HG03378 (cell line): ENCODE data around the gene TGM4.
"Not testable (repeated sequence)": the region's sequence is repeated elsewhere in the genome, so short reads cannot be mapped to it uniquely, and the experiment has no call there.

Source experiments
- ATAC-seq: cut with Tn5 transposase; IDR thresholded peaks from one replicate; pipeline ENCODE4 v1.9.1; 2021; ENCODE audit warnings: mild to moderate bottlenecking, moderate library complexity; ENCODE audit not compliant: unreplicated experiment

Gene TGM4

DNA sequence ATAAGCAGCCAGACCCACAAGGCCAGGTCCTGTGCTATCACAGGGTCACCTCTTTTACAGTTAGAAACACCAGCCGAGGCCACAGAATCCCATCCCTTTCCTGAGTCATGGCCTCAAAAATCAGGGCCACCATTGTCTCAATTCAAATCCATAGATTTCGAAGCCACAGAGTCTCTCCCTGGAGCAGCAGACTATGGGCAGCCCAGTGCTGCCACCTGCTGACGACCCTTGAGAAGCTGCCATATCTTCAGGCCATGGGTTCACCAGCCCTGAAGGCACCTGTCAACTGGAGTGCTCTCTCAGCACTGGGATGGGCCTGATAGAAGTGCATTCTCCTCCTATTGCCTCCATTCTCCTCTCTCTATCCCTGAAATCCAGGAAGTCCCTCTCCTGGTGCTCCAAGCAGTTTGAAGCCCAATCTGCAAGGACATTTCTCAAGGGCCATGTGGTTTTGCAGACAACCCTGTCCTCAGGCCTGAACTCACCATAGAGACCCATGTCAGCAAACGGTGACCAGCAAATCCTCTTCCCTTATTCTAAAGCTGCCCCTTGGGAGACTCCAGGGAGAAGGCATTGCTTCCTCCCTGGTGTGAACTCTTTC is 39.6 kb downstream of the TGM4 start:
- ATAC-seq, result no peak

DNA sequence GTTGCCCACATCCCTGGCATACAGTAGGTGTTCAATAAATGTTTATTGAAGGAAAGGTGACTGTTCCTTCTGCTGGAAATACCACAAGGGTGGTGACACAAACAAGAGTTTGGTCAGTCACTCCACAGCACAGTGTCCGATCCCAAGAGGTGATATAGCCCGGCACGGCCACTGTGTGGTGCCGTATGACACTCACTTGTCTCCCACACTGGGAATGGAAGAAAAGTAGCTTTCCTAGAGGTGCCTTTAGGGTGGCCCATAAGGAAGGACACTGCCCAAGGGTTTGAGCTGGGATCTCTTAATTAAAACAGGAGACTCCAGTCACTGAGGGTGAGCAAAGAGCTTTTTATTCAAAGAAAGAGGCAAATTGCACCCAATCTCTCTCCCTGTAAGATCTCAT is 40.5 kb downstream of the TGM4 start:
- no peak for ATAC-seq

GRCh38 chr3:44915702-44916438 is 41.5 kb downstream of the TGM4 start:
- no peak for ATAC-seq

GRCh38 chr3:44918087-44918486 is 43.7 kb downstream of the TGM4 start:
- no peak for ATAC-seq

- ATAC-seq, result no peak
Observed at GRCh38 chr3:44918581-44918980, 44.2 kb downstream of the TGM4 start.

DNA sequence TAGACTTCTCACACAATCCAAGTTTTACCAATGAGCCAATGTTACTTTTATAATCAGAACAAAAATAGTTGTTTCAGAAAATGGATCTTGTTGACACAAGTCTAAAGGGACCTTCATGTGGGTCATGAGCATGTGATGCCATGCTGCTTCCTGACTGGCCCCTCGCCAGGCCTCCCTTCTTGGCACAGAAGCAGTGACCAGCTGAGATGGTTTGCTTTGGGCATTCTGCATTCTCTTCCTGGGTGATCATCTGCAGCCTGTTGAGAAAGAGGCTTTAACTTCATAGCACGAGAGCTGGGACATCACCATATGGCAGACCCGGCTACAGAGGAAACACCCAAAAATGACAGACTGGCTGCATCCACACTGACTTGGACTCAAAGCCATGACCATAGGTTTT is 45.7 kb downstream of the TGM4 start:
- ATAC-seq, result no peak

DNA sequence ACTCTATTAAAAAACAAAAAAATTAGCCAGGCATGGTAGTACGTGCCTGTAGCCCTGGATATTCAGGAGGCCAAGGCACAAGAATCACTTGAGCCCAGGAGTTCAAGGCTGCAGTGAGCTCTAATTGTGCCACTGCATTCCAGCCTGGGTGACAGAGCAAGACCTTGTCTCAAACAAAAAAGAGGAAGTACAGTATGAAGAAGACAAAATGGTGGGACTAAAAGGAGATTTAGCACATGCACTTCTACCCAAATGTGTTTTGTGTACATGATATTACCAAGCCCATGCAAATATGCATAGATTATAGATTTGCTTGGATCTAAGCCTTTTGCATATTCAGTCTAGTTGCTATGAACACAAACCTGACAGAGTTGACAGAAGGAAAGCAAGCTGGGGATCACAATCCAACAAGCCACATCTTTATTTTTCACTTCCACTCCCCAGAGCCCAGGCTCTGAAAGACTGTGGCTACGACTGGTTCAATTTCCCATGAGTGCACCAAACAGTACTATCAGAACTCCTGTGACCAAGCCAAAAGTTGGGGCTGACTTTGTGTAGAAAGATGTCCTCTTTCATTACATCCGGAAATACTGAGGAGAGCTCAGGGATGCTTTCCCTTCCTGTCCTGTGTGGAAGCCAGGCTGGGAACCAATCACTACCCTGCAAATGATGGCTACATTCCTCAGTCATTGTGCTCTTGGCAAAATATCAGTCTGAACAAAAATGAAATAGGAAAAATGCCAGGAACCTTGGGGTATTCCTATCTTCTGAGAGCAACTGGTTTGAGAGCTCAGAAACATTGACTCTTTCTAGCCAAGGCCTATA is 49.4 kb downstream of the TGM4 start:
- ATAC-seq, result no peak

DNA sequence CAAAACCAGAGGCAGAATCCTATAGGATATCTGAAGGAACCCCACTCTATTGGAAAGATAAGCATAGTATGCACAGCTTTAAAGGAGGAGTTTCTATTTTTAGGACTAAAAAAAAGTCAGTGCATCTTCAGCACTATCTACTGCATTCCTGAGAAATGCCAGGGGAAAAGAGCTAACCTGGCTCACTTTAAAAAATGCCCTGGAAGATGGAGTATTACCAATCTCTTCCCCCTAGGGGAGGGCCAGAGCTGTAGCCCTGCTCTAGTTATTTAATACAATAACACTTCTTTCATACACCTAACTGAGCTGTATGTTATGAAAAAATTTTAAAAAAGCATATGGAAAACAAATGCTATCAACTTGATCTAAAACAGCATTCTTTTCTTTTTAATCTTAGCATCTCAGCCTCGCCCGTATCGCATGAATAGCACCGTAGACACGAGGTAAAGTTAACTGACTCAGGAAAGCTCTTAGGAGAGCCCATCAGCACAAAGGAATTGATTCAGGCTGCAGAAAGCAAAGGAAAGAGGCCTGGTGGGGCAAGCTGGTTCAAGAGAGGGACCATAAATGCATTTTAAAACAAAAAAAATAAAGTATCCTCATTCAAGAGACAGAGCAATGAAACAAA is 50.2 kb downstream of the TGM4 start:
- ATAC-seq, result no peak

DNA sequence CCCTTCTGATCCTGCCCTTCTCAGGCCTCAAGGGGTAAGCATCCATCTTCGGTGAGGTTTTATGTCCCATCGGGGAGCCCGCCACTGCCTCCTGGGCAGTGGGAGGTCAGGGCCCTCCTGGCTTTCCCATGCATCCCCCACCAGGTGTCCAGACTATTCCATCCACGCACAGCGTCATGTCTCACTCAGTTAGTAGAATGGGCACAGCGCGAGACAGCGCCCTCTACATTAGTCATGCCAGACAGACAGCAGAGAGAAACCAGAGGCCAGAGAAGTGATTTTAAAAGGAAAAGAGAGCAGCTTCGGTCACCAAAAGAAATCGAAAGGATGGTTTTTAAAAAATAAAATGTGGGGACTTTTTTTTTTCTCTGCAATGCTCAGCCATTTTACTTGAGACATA is 51.8 kb downstream of the TGM4 start:
- ATAC-seq, result no peak

- ATAC-seq, result no peak
Observed at GRCh38 chr3:44926921-44927320, 52.5 kb downstream of the TGM4 start.

GRCh38 chr3:44927371-44927770 is 53.0 kb downstream of the TGM4 start:
- no peak for ATAC-seq

GRCh38 chr3:44929782-44930181 is 55.4 kb downstream of the TGM4 start:
- no peak for ATAC-seq

- no peak for ATAC-seq
Observed at GRCh38 chr3:44930911-44931310, 56.5 kb downstream of the TGM4 start.

DNA sequence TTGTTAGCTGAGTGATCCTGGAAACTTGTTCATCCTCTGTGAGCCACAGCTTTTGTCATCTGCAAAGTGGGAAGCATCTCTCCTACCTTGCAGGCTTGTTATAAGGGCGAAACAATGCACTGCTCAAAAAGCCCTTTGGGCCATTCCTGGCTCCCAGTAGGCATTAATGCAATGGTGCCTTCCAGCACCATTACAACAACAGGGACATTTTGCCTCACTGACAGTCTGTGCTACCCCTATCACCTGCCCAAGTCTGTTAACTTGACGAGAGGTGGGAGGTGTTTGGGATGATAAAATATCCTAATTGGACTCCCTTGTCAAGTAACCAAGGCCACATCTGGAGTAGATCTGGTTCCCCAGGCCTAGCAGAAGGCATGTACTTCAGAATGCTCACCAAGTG is 57.4 kb downstream of the TGM4 start:
- no peak for ATAC-seq

DNA sequence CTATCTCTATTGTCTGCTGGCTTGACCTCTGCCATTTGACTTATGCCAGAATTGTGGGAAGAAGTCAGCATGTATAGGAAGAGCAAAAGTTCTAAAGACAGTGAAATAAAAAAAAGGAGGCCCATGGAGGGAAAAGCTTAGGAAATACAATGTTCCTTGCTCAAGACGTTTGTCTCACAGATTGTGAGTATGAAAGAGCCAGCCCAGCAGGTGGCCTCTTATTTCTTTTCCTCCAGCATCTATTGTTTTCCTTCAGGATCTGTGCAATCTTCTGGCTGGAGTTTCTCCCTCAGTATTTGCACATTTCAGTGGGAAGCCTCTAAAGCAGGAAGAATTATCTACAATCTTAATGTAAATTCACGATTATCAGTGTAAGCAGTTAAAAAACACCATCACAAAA is 57.9 kb downstream of the TGM4 start:
- ATAC-seq, result no peak

DNA sequence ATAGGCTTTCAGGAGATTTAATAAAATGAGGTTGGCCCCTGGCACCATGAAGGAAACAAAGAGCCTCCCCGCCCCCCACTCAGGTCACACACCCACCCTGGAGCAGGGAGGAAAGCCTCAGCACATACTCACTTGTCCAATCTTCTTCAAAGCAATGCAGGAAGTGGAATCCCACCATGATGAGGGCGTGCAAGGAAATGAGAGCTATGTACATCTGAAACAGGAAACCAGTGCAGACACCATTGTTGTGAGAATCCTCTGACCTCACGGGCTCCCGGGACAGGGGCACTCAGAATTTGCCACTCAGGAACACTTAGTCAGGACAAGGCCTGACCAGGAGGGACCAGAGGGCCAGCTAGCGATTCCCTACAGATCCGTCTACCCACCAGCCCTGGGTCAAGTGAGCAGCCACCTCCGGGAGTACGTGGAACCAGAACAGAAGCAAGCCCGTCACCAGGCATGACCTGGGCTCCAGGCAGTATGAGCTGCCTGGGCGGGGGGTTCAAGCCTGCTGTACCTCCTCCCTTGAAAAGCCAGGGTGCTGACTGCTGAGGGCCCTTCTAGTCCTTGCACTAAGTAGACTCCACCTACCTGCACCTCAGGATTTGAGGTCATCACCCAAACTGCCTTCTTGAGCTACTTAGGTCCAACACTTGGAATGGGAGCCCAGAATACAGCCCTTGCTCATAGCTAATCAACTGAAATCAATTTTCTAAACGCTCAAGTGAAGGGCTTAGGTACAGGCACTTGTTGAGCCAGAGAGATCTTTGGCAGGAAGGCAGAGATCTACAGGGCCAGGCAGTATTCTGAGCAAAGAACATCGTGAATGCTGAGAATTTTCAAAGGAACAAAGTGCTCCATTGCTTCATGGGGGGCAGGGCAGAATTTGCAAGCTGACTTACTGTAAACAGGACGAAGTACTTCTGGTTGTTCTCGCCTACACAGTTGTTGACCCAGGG is 58.9 kb downstream of the TGM4 start:
- ATAC-seq, result no peak

DNA sequence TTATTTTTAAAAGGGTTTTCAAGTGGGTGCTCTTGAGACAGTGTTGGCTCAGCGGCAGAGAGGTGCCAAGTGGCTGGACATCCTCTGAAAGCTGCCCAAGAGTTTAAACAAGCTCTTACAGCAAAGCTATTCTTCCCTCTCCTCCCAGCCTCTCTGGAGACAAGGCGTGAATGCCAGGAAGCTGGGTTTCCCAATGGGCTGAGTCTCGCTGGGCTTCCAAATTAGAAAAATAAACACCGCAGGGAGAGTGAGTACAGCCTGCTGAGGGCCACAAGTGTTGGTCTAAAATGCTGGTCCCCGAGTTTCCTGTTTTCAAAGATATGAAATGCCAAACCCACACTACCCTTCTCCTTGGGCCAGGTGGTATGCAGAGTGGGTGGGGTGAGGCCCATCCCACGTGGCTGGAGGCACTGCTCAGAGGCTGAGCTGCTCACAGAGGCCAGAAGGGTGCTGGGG is 65.2 kb downstream of the TGM4 start:
- no peak for ATAC-seq

DNA sequence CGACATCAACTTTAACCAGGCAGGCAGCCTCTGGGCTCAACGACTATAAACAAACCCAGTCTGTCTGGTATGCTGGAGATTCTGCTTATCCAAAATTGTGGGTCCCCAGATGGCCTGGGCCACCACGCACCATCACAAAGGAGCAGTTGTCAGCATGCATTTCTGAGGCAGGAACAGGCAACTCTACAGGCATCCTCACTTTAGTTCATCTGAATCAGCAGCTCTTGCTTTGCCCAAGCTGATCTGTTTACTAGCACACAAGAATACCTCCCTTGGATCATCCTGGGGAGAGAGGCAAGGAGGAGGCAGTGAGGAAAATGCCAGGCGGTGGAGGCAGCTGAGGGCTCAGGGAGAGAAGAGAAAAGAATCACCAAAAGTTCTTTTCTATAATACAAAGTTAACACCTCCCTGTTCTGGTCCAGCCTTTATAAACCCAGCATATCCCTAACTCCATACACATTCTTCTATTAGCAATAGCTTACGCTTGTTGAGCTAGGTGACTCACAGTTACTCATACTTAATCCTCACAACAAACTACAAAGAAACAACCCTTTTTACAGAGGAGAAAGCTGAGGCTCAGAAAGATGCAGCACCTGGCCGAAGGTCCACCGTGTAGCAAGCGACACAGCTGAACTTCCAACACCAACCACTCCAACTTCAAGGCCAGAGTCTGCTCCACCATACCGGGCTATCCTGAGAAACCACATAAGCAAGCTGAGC is 68.0 kb downstream of the TGM4 start:
- no peak for ATAC-seq

DNA sequence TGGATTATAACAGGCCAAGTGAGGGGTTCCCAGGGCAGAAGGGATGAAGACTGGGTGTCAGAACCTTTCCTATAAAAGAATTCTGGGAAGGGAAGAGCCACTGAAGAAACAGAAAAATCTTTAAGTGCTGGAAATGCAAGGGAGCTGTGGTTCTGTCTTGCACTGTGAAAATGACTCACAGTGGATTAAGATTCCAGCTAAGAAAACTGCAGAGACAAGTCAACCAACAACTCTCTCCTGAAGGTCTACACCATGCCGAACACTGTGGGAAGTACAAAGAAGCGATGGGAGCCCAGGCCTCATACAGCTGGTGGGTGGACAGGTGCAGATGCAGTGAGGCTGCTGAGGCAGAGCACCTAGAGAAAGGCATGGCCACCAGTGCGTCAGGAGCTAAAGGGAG is 73.8 kb downstream of the TGM4 start:
- no peak for ATAC-seq

DNA sequence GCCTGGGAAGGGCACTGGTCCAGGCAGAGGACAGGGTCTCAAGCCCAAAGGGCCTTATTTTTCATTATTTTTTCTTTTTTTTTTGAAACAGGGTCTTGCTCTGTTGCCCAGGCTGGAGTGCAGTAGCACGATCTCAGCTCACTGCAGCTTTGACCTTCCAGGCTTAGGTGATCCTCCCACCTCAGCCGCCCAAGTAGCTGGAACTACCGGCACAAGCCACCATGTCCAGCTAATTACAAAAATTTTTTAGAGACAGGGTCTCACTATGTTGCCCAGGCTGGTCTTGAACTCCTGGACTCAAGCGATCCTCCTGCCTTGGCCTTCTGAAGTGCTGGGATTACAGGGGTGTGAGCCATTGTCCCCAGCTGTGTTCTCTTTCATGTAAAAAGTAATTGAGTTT is 75.4 kb downstream of the TGM4 start:
- ATAC-seq, result not testable (repeated sequence)
